ENCODE data around the gene MED25.

DNA sequence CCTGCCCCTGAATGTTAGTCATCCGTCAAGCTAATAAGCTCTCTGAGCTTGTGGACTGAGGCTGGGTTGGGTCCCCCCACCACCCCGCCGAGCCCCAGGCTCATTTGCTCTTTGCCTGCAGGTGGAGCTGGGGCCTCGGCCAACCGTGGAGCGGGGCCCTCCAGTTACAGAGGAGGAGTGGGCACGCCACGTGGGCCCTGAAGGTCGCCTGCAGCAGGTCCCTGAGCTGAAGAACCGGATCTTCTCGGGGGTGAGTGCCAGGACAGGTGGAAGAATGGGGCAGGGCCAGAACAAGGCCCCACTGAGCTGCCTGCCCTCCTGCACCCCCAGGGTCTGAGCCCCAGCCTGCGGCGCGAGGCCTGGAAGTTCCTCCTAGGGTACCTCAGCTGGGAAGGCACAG, 64.6 kb downstream of the MED25 start:
- TF ChIP-seq POLR2A (IDR thresholded peaks at IDR 0.05; ENCODE audit: low read depth, low read length): no peak
- TF ChIP-seq POLR2AphosphoS5 (IDR thresholded peaks at IDR 0.05; ENCODE audit: low read depth, low read length): no peak
- no peak for TF ChIP-seq SPI1 (IDR thresholded peaks at IDR 0.05; ENCODE audit: low read depth, low read length)
